IPS-18c (cell line): ENCODE data around the gene PCDHGA6.
"Not testable (repeated sequence)": the region's sequence is repeated elsewhere in the genome, so short reads cannot be mapped to it uniquely, and the experiment has no call there.

Experiments
- H3K4me3 ChIP-seq: 2 replicates; pipeline ENCODE4 v1.7.0; 2013; ENCODE audit warnings: low read depth, mild to moderate bottlenecking, low read length, moderate library complexity; ENCODE audit not compliant: insufficient read depth
- H3K9me3 ChIP-seq: one replicate; pipeline ENCODE4 v1.6.1; 2013; ENCODE audit warnings: mild to moderate bottlenecking, low read length, moderate library complexity; ENCODE audit not compliant: control insufficient read depth, insufficient read depth

Gene PCDHGA6

DNA sequence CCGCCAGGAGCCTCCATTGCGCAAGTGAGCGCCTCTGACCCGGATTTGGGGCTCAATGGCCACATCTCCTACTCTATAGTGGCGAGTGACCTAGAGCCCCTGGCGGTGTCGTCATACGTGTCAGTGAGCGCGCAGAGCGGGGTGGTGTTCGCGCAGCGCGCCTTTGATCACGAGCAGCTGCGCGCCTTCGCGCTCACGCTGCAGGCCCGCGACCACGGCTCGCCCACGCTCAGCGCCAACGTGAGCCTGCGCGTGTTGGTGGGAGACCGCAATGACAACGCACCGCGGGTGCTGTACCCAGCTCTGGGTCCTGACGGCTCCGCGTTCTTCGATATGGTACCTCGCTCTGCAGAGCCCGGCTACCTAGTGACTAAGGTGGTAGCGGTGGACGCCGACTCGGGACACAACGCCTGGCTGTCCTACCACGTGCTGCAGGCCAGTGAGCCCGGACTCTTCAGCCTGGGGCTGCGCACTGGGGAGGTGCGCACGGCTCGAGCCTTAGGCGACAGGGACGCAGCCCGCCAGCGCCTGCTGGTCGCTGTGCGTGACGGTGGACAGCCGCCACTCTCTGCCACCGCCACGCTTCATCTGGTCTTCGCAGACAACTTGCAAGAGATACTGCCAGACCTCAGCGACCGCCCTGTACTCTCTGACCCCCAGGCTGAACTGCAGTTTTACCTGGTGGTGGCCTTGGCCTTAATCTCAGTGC lies 36.1 kb downstream of the PCDHGA6 start:
- Histone ChIP-seq H3K9me3 (peaks cover 3% of the 10 kb centered on the region), H3K4me3 (no peak overlapping the region)

- H3K9me3 ChIP-seq: peaks cover 4% of the 10 kb centered on the region
These were observed 37.9 kb downstream of the PCDHGA6 start for GRCh38 chr5:141411575-141411974.

DNA sequence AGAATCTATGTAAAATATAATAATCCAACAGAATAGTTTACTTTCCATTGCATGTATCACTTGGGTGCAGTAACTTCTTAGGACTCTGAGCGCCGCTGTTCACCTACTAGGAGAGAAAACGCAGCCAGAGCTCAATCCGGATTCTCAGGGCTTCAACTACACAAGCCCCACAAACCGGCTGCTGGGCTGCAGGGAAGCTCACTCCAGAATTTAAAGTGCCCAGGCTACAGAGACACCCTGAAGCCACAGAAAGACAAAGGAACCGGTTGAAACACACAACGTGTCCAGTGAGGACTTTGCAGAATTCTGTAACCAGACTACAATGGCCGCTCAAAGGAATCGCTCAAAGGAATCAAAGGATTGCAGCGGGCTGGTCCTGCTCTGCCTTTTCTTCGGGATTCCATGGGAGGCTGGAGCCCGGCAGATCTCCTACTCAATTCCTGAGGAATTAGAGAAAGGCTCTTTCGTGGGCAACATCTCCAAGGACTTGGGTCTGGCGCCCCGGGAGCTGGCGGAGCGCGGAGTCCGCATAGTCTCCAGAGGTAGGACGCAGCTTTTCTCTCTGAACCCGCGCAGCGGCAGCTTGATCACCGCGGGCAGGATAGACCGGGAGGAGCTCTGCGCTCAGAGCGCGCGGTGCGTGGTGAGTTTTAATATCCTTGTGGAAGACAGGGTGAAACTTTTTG lies 39.3 kb downstream of the PCDHGA6 start, which contains the start of gene PCDHGA10:
TSS of gene PCDHGA10 (plus strand) at position 134 of the 686 bp plus-strand sequence. CDS start at position 323, 189 bp downstream.
- peaks cover 4% of the 10 kb centered on the region for H3K9me3 ChIP-seq

More at GRCh38 chr5:141411575-141411974, 37.9 kb downstream of the PCDHGA6 start:
- no peak overlapping the region for H3K4me3 ChIP-seq

DNA sequence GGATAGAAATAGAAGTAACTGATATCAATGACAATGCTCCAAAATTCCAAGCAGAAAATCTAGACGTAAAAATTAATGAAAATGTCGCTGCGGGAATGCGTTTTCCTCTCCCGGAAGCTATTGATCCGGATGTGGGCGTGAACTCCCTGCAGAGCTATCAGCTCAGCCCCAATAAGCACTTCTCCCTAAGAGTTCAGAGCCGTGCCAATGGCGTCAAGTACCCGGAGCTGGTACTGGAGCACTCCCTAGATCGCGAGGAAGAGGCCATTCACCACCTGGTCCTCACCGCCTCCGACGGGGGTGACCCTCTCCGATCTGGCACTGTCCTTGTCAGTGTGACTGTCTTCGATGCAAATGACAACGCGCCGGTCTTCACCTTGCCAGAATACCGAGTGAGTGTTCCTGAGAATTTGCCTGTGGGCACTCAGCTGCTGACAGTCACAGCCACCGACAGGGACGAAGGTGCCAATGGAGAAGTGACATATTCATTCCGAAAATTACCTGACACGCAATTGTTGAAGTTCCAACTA lies 39.9 kb downstream of the PCDHGA6 start:
- peaks cover 7% of the 10 kb centered on the region for H3K9me3 ChIP-seq
- H3K4me3 ChIP-seq: peak overlapping the region; percentile 6; the same call in 1 of the 2 replicates

More for the DNA sequence above, 39.3 kb downstream of the PCDHGA6 start, which contains the start of gene PCDHGA10:
- H3K4me3 ChIP-seq: peak within 1 kb of the TSS; percentile 29; the same call in 1 of the 2 replicates

- H3K4me3 ChIP-seq: not testable (repeated sequence)
- H3K9me3 ChIP-seq: peaks cover 15% of the 10 kb centered on the region
These were observed 41.0 kb downstream of the PCDHGA6 start for GRCh38 chr5:141414548-141415274.

- H3K9me3 ChIP-seq: peaks cover 17% of the 10 kb centered on the region
- H3K4me3 ChIP-seq: not testable (repeated sequence)
These were observed 41.6 kb downstream of the PCDHGA6 start for GRCh38 chr5:141415275-141415618.

GRCh38 chr5:141417494-141418172 lies 43.9 kb downstream of the PCDHGA6 start, which contains the start of gene PCDHGB7:
Gene PCDHGB7, plus strand, starts transcription at chr5:141417677. Its CDS starts 183 bp downstream, at chr5:141417860.
- Histone ChIP-seq H3K4me3 (peak within 1 kb of the TSS; percentile 59), H3K9me3 (peaks cover 17% of the 10 kb centered on the region)

DNA sequence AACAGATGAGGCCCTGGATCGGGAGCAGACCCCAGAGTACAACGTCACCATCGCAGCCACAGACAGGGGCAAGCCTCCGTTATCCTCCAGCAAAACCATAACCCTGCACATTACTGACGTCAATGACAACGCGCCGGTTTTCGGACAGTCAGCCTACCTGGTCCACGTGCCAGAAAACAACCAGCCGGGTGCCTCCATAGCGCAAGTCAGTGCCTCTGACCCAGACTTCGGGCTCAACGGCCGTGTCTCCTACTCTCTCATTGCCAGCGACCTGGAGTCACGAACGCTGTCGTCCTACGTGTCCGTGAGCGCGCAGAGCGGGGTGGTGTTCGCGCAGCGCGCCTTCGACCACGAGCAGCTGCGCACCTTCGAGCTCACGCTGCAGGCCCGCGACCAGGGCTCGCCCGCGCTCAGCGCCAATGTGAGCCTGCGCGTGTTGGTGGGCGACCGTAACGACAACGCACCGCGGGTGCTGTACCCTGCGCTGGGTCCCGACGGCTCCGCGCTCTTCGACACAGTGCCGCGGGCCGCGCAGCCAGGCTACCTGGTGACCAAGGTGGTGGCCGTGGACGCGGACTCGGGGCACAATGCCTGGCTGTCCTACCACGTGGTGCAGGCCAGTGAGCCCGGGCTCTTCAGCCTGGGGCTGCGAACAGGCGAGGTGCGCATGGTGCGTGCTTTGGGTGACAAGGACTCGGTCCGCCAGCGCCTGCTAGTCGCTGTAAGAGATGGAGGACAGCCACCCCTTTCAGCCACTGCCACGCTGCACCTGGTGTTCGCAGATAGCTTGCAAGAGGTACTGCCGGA lies 45.6 kb downstream of the PCDHGA6 start:
- Histone ChIP-seq H3K4me3 (no peak overlapping the region), H3K9me3 (peaks cover 17% of the 10 kb centered on the region)

DNA sequence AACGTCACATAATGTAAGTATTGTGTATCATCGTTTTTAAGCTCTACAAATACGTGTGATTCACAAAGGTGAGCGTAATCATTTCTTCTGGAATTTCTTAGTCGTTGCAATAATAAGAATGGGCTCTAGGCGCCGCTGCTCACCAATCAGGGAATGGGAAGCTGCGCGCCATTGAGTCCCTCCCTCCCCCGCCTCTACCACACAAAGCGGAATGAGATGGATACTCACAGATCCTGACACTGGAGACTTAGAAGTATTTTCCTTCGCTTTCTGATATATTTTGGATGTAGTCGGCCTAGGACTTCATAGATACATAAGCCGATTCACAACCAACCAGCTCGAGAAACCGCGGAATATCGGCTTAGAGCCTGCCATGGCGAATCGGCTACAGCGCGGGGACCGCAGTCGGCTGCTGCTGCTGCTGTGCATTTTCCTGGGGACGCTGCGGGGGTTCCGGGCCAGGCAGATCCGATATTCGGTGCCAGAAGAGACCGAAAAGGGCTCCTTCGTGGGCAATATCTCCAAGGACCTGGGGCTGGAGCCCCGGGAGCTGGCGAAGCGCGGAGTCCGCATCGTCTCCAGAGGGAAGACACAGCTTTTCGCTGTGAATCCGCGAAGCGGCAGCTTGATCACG lies 47.3 kb downstream of the PCDHGA6 start, which contains the start of gene PCDHGA11:
TSS of gene PCDHGA11 (plus strand) at position 197 of the 634 bp plus-strand sequence. CDS start at position 374, 177 bp downstream.
- no peak within 1 kb of the TSS for H3K4me3 ChIP-seq
- H3K9me3 ChIP-seq: peaks cover 13% of the 10 kb centered on the region

GRCh38 chr5:141421489-141421855 lies 47.8 kb downstream of the PCDHGA6 start:
- peaks cover 15% of the 10 kb centered on the region for H3K9me3 ChIP-seq
- H3K4me3 ChIP-seq: no peak overlapping the region

GRCh38 chr5:141422742-141423291 lies 49.1 kb downstream of the PCDHGA6 start:
- H3K9me3 ChIP-seq: peaks cover 19% of the 10 kb centered on the region

GRCh38 chr5:141427783-141428426 lies 54.2 kb downstream of the PCDHGA6 start:
- no peak overlapping the region for H3K4me3 ChIP-seq
- H3K9me3 ChIP-seq: peaks cover 14% of the 10 kb centered on the region

More at GRCh38 chr5:141422742-141423291, 49.1 kb downstream of the PCDHGA6 start:
- H3K4me3 ChIP-seq: no peak overlapping the region; the same call in 1 of the 2 replicates
